NB4 (cell line): Measurements from ENCODE around the gene KLF12.

Experiments used
- POLR2A ChIP-seq: IDR thresholded peaks from 2 replicates; pipeline ENCODE4 v1.6.1; 2011; ENCODE audit warnings: mild to moderate bottlenecking; ENCODE audit not compliant: insufficient read length; ENCODE audit errors: extremely low read depth
- TF ChIP-seq, protein P1 (sequence below): IDR thresholded peaks from 2 replicates; pipeline ENCODE4 v1.6.1; 2011; ENCODE audit warnings: low read depth, low read length

DNA sequence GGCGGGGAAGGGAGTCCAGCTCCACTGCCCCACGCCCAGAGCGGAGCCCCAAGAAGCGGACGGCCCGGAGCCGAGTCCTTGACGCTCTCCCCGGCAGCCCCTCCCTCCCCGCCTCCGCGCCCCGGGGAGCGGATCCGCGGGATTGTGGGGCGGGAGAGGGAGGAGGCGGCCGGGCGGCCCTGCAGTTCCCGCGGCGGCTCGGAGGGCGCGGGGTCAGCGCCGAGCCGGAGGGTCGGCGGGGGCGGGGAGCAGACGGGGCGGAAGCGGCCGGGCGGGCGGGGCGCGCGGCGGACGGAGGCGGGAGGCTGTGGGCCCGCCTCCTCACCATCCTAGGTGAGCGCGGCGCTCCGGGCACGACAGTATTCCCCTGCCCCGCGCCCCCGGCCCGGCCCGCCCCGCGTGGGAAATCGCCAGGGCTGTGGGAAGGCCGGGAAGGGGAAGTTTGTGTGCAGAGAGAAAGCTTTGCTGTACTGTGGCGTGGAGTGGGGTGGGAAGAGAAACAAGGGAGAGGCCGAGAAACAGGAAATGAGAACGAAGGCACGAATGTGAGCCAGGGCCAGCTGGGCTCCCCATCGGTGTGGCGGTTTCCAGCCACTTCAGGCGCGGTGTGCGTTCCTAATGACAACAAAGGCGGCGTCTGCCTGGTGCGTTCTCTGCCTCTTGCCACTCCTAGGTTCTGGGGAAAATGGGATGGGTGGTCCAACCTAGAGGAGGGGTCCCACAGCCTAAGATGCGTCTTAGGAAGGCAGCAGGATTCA, 1.3 kb upstream of the KLF12 start:
- TF ChIP-seq, protein P1, sequence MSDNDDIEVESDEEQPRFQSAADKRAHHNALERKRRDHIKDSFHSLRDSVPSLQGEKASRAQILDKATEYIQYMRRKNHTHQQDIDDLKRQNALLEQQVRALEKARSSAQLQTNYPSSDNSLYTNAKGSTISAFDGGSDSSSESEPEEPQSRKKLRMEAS: no peak
- TF ChIP-seq POLR2A: no peak
